PFSK-1 (cell line): ENCODE data around the gene CTNNA3.

Experiments
- FOXP2 ChIP-seq: optimal IDR thresholded peaks from 2 replicates; pipeline ENCODE3; 2011; ENCODE audit warnings: borderline replicate concordance, control low read depth, inconsistent platforms; ENCODE audit not compliant: insufficient read depth; ENCODE audit errors: extremely low read length, extremely low read depth
- POLR2AphosphoS5 ChIP-seq: IDR thresholded peaks from 2 replicates; pipeline ENCODE4 v1.6.1; 2012; ENCODE audit warnings: low read depth, mild to moderate bottlenecking, control low read depth, low read length, moderate library complexity
- SIN3A ChIP-seq: IDR thresholded peaks from 2 replicates; pipeline ENCODE4 v1.6.1; 2012; ENCODE audit warnings: mild to moderate bottlenecking, low read length, moderate library complexity, borderline replicate concordance; ENCODE audit not compliant: insufficient read depth
- TAF1 ChIP-seq: IDR thresholded peaks from 2 replicates; pipeline ENCODE4 v1.6.1; 2012; ENCODE audit warnings: low read length, control low read depth, borderline replicate concordance; ENCODE audit not compliant: insufficient read depth
- TF ChIP-seq, protein P1 (sequence below), 2 experiments: IDR thresholded peaks; 2 replicates each; pipeline versions ENCODE4 v1.6.1 to v1.8.0; 2011 to 2012; ENCODE audit warnings: low read depth in 2 of 2, low read length in 2 of 2, control low read depth in 1 of 2, inconsistent platforms in 1 of 2, mild to moderate bottlenecking in 1 of 2, moderate library complexity in 1 of 2; ENCODE audit not compliant: insufficient read depth in 1 of 2

The CTNNA3 gene

DNA sequence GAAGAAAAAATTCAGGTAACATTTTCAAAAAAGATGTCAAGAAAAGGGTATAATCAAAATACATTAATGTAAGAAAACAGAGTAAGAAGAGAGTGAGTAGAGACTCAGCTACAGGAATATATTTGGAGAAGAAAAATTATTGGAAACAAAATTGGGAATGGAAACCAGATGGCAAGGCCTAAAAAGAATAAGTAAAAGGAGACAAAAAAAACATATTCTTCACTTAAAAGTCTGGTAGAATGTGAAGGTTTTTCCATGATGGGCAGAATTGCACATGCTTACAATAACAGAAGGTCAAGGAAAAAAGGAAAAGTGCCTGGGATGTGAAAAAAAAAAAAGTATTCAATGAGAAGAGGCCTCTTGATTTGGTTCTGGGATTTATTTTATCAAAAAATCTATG lies 1832.0 kb downstream of the CTNNA3 start:
- TF ChIP-seq FOXP2 (no peak), SIN3A (no peak), POLR2AphosphoS5 (no peak), TAF1 (no peak)
- TF ChIP-seq, protein P1, sequence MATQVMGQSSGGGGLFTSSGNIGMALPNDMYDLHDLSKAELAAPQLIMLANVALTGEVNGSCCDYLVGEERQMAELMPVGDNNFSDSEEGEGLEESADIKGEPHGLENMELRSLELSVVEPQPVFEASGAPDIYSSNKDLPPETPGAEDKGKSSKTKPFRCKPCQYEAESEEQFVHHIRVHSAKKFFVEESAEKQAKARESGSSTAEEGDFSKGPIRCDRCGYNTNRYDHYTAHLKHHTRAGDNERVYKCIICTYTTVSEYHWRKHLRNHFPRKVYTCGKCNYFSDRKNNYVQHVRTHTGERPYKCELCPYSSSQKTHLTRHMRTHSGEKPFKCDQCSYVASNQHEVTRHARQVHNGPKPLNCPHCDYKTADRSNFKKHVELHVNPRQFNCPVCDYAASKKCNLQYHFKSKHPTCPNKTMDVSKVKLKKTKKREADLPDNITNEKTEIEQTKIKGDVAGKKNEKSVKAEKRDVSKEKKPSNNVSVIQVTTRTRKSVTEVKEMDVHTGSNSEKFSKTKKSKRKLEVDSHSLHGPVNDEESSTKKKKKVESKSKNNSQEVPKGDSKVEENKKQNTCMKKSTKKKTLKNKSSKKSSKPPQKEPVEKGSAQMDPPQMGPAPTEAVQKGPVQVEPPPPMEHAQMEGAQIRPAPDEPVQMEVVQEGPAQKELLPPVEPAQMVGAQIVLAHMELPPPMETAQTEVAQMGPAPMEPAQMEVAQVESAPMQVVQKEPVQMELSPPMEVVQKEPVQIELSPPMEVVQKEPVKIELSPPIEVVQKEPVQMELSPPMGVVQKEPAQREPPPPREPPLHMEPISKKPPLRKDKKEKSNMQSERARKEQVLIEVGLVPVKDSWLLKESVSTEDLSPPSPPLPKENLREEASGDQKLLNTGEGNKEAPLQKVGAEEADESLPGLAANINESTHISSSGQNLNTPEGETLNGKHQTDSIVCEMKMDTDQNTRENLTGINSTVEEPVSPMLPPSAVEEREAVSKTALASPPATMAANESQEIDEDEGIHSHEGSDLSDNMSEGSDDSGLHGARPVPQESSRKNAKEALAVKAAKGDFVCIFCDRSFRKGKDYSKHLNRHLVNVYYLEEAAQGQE (IDR thresholded peaks at IDR 0.05; ENCODE audit: insufficient read depth in 1 of 2, low read depth in 2 of 2, low read length in 2 of 2) = no peak
